K562 (cell line): ENCODE measurements around the gene NRF1. TPM values are rescaled to one million over a fixed set of nuclear protein-coding genes. Genes with fewer than 3 reads are reported as not detected.

Source experiments
- ATAC-seq: fragments of 200-7000 bp; cut with Tn5 transposase; 3 replicates; pipeline ENCODE4 v1.9.1; 2020; ENCODE audit warnings: moderate library complexity
- BruUV-seq: library from RNA; stranded (reverse); fragments of 400-500 nt; replicated peaks from 2 replicates; lab custom pipeline; 2021; lab: Mats Ljungman, UMichigan
- CTCF ChIA-PET: fragments of 300-600 bp; formaldehyde crosslinking; extraction: SDS; loops from one replicate; lab custom pipeline; 2021; ENCODE audit warnings: low intra/inter-chr PET ratio; lab: Yijun Ruan, JAX
- POLR2A ChIA-PET: fragments of 300-600, 350-650 bp; sonication (Branson Sonifier 250); formaldehyde crosslinking; extraction: SDS; loops from one replicate; lab custom pipeline; 2021; ENCODE audit warnings: antibody characterized with exemption, inconsistent platforms; lab: Yijun Ruan, JAX
- DNase-seq, 4 experiments: peaks; one replicate each; pipeline versions ENCODE4 v3.0.0 to v3.0.0-alpha.2; 2011 to 2018; ENCODE audit warnings: low spot score in 3 of 4, mixed read lengths in 3 of 4; ENCODE audit errors: extremely low read depth in 1 of 4
- FAIRE-seq: peaks from 2 replicates; lab custom pipeline; 2011; peaks lifted over from hg19 to GRCh38; lab: Jason Lieb, UNC
- H2AFZ ChIP-seq: 2 replicates; pipeline ENCODE4 v1.6.0; 2011; ENCODE audit warnings: low read depth, low read length, control low read depth, inconsistent platforms
- H3K27ac ChIP-seq: fragments of 200-600 bp; 3 replicates; pipeline ENCODE4 v1.8.0; 2011; ENCODE audit warnings: low read depth, mild to moderate bottlenecking, control low read depth, inconsistent platforms, low read length, moderate library complexity, mixed read lengths; ENCODE audit errors: extremely low read depth
- H3K27me3 ChIP-seq, 2 experiments: fragments of 300-600 bp in 1 of 2; 2 replicates in 1 of 2; 3 replicates in 1 of 2; pipeline versions ENCODE4 v1.6.0 to v1.8.0; 2011; ENCODE audit warnings: inconsistent platforms in 2 of 2, low read length in 2 of 2, mild to moderate bottlenecking in 1 of 2, mixed read lengths in 1 of 2, moderate library complexity in 1 of 2; ENCODE audit not compliant: control insufficient read depth in 2 of 2, insufficient read depth in 2 of 2
- H3K36me3 ChIP-seq: fragments of 300-600 bp; 3 replicates; pipeline ENCODE4 v1.8.0; 2011; ENCODE audit warnings: mild to moderate bottlenecking, low read length, inconsistent platforms; ENCODE audit not compliant: control insufficient read depth, insufficient read depth
- H3K4me1 ChIP-seq, 2 experiments: fragments of 200-600 bp in 1 of 2; replicated peaks in 1 of 2; 2 replicates in 1 of 2; 3 replicates in 1 of 2; pipeline versions ENCODE4 v1.5.1 to v1.8.0; 2011; ENCODE audit warnings: inconsistent platforms in 2 of 2, low read length in 2 of 2, mild to moderate bottlenecking in 1 of 2, mixed read lengths in 1 of 2, moderate library complexity in 1 of 2; ENCODE audit not compliant: control insufficient read depth in 2 of 2, insufficient read depth in 2 of 2
- H3K4me2 ChIP-seq: 2 replicates; pipeline ENCODE4 v1.6.1; 2011; ENCODE audit warnings: low read length, control low read depth, inconsistent platforms, mixed read lengths; ENCODE audit not compliant: insufficient read depth
- H3K4me3 ChIP-seq: fragments of 200-600 bp; sonication (generic), shearing (Covaris generic); 2 replicates; pipeline ENCODE4 v1.5.1; 2016; ENCODE audit warnings: control low read depth, inconsistent platforms
- H3K79me2 ChIP-seq: fragments of 200-600 bp; 3 replicates; pipeline ENCODE4 v1.8.0; 2011; ENCODE audit warnings: low read length, inconsistent platforms; ENCODE audit not compliant: control insufficient read depth, insufficient read depth
- H3K9ac ChIP-seq, 2 experiments: 2 replicates each; pipeline versions ENCODE4 v1.6.0 to v1.6.1; 2011; ENCODE audit warnings: low read depth in 2 of 2, low read length in 2 of 2, control low read depth in 1 of 2, inconsistent platforms in 1 of 2, mild to moderate bottlenecking in 1 of 2, mixed read lengths in 1 of 2; ENCODE audit not compliant: insufficient read depth in 1 of 2
- H3K9me1 ChIP-seq: one replicate; pipeline ENCODE4 v1.6.0; 2011; ENCODE audit warnings: inconsistent platforms, mild to moderate bottlenecking, low read length, moderate library complexity; ENCODE audit not compliant: control insufficient read depth, insufficient read depth
- H3K9me3 ChIP-seq: replicated peaks from 2 replicates; pipeline ENCODE4 v1.5.1; 2011; ENCODE audit warnings: low read depth, low read length, inconsistent platforms; ENCODE audit not compliant: control insufficient read depth, insufficient read depth
- H4K20me1 ChIP-seq: replicated peaks from 2 replicates; pipeline ENCODE4 v1.6.1; 2011; ENCODE audit warnings: low read length, inconsistent platforms, mixed read lengths; ENCODE audit not compliant: control insufficient read depth, insufficient read depth
- CBFA2T2 ChIP-seq: fragments of 450-650 bp; conservative IDR thresholded peaks from 2 replicates; pipeline ENCODE4 v1.6.1; 2017; ENCODE audit warnings: mild to moderate bottlenecking
- PHF8 ChIP-seq: fragments of 200-600 bp; sonication (generic); IDR thresholded peaks from 2 replicates; pipeline ENCODE4 v1.6.1; 2012; ENCODE audit warnings: mixed run types, mild to moderate bottlenecking, inconsistent platforms, low read length, moderate library complexity, borderline replicate concordance
- TFAM ChIP-seq: fragments of 250-450 bp; sonication (Bioruptor Pico); conservative IDR thresholded peaks from 2 replicates; pipeline ENCODE4 v1.5.0; 2021; ENCODE audit warnings: mild to moderate bottlenecking, moderate library complexity
- ZNF316 ChIP-seq: fragments of 450-650 bp; IDR thresholded peaks from 2 replicates; pipeline ENCODE4 v1.6.1; 2016
- ZNF644 ChIP-seq: fragments of 200-800 bp; sonication (Bioruptor generic); IDR thresholded peaks from 2 replicates; pipeline ENCODE4 v1.6.1; 2016; ENCODE audit warnings: low read depth, missing genetic modification characterization, missing compliant biosample characterization
- in situ Hi-C: fragments of 300-500 bp; cut with MboI; formaldehyde crosslinking; loops from 4 replicates; pipeline ENCODE4 v1.15.0; 2018; ENCODE audit warnings: inconsistent platforms, mixed read lengths
- intact Hi-C: fragments of 100-400 bp; cut with micrococcal nuclease; formaldehyde crosslinking; loops from 2 replicates; pipeline ENCODE4 v1.14.2; 2022
- polyA plus RNA-seq, 8 experiments: library from polyadenylated mRNA; depleted of rRNA in 4 of 8; stranded (reverse) in 5 of 8; unstranded in 3 of 8; fragments of >200 nt; fragmentation: Nextera tagmentation in 2 of 8; fragmentation: Illumina TruSeq in 1 of 8; extraction: Ambion mirVana in 2 of 8; extraction: Trizol in 1 of 8; gene quantifications; 2 replicates each; pipeline versions ENCODE4 v1.2.1 to v1.2.3, GENCODE V29; 2011 to 2014; ENCODE audit warnings: inconsistent platforms in 1 of 8, missing spikeins in 1 of 8
- total RNA-seq, 7 experiments: library from RNA; depleted of rRNA in 6 of 7; stranded (reverse); fragments of >200 nt in 6 of 7; fragmentation: Illumina TruSeq in 2 of 7; extraction: Trizol in 2 of 7; gene quantifications; 2 replicates each; pipeline versions ENCODE4 v1.2.1 to v1.2.3, GENCODE V29; 2011 to 2021; ENCODE audit warnings: low replicate concordance in 1 of 7
- TF ChIP-seq, protein P1 (sequence below), 3 experiments: fragments of 200-800 bp in 1 of 3; sonication (Bioruptor generic) in 1 of 3; sonication (generic) in 1 of 3; formaldehyde crosslinking in 1 of 3; IDR thresholded peaks; 2 replicates each; pipeline versions ENCODE4 v1.6.1 to v1.8.0; 2016 to 2022; ENCODE audit warnings: mild to moderate bottlenecking in 2 of 3, missing compliant biosample characterization in 2 of 3, missing genetic modification characterization in 2 of 3, missing genetic modification reagents in 1 of 3
- TF ChIP-seq, protein P2 (sequence below): sonication (generic); formaldehyde crosslinking; IDR thresholded peaks from 2 replicates; pipeline ENCODE4 v1.8.0; 2022; ENCODE audit warnings: mild to moderate bottlenecking, missing genetic modification reagents, borderline replicate concordance

NRF1 gene
- total and polyA plus RNA-seq, 9 of the 15 experiments (the other 6 are each of a cell fraction or from before 2014, with no cell fraction given): 8.6 to 28.8 (median 20.3) TPM

DNA sequence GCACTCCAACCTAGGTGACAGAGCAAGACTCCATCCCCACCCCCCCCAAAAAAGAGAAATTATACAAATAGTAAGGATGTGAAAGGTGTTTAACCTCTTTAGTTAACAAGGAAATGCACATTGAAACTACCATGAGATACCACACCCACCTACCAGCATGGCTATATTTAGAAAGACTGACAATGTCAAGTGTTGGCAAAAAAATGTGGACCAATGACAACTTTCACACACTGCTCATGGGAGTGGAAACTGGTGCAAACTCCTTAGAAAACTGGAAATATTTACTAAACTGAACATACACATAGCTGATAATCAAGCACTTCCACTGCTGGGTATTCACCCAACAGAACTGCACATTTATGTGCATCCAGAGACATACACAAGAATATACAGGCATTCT, 23.3 kb upstream of the NRF1 start:
- in situ Hi-C loops: no loop called here
- intact Hi-C loops: no loop called here
- TF ChIP-seq, protein P1, sequence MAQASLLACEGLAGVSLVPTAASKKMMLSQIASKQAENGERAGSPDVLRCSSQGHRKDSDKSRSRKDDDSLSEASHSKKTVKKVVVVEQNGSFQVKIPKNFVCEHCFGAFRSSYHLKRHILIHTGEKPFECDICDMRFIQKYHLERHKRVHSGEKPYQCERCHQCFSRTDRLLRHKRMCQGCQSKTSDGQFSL (CRISPR knock-in tag; IDR thresholded peaks at IDR 0.05): no peak; the same call in 1 of the 2 replicates
- TF ChIP-seq, protein P1 (tag; IDR thresholded peaks at IDR 0.05): no peak
- no peak for TF ChIP-seq PHF8
- no peak for TF ChIP-seq CBFA2T2
- TF ChIP-seq, protein P2, sequence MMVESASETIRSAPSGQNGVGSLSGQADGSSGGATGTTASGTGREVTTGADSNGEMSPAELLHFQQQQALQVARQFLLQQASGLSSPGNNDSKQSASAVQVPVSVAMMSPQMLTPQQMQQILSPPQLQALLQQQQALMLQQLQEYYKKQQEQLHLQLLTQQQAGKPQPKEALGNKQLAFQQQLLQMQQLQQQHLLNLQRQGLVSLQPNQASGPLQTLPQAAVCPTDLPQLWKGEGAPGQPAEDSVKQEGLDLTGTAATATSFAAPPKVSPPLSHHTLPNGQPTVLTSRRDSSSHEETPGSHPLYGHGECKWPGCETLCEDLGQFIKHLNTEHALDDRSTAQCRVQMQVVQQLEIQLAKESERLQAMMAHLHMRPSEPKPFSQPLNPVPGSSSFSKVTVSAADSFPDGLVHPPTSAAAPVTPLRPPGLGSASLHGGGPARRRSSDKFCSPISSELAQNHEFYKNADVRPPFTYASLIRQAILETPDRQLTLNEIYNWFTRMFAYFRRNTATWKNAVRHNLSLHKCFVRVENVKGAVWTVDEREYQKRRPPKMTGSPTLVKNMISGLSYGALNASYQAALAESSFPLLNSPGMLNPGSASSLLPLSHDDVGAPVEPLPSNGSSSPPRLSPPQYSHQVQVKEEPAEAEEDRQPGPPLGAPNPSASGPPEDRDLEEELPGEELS (CRISPR knock-in tag): no peak
- TF ChIP-seq TFAM (CRISPR knock-in tag): no peak
- TF ChIP-seq ZNF644 (tag): no peak
- no peak for TF ChIP-seq ZNF316
- TF ChIP-seq, all 486 proteins: peak for 0
- ChIA-PET CTCF (no interaction called here), POLR2A (interaction anchor here (0.6 kb wide), 1 partner anchor 187 kb away, joined by 4 read pairs; no protein-coding TSS in a partner anchor)
- Histone ChIP-seq H3K4me1 (no peaks in the 10 kb centered on the region), H3K27ac (no peak overlapping the region), H3K27me3 (0 out of 5 replicates have a peak, but pooled peaks cover 0 to 7% of the 10 kb centered on the region in 2 experiments), H3K9me3 (peaks cover 32% of the 10 kb centered on the region), H3K4me2 (no peak overlapping the region), H2AFZ (no peak overlapping the region), H3K9ac (no peak overlapping the region), H3K9me1 (no peaks in the 10 kb centered on the region), H3K36me3 (no peaks in the 10 kb centered on the region), H3K79me2 (no peaks in the 10 kb centered on the region), H4K20me1 (no peaks in the 10 kb centered on the region), H3K4me3 (no peak overlapping the region)
- no peak for FAIRE-seq
- no peak for DNase-seq
- no peak for ATAC-seq
- no TSS peak for BruUV-seq
